ENCODE results near the gene KAZN.

The KAZN gene

DNA sequence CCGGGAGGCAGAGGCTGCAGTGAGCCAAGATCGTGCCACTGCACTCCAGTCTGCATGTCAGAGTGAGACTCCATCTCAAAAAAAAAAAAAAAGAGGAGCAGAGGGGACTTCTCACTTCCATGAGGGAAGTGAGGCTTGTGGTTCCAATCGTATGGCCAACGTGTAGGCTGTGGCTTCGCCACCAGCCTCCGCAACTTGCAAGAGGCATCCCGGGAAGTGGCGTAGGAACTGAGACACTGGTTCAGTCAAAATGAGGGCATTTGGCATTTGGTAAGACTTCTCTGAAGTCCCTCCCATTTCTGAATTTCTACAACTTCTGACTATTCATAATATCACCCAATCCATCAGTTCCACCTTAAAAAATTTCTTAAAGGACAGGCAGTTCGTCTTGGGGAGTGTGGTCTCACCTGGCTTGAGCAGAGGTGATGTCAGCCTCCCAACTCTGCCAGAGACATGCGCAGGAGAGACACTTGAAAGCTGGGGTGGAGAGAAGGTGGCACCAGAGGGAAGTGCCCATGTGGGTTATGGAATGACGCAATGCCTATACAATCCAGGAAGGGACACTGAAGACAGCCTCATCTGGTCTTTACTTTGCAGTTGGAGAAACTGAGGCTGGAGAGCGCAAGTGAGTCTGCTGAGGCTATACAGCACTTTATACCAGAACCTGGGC is 17.2 kb downstream of the KAZN start:
- DNase-seq, result no peak

DNA sequence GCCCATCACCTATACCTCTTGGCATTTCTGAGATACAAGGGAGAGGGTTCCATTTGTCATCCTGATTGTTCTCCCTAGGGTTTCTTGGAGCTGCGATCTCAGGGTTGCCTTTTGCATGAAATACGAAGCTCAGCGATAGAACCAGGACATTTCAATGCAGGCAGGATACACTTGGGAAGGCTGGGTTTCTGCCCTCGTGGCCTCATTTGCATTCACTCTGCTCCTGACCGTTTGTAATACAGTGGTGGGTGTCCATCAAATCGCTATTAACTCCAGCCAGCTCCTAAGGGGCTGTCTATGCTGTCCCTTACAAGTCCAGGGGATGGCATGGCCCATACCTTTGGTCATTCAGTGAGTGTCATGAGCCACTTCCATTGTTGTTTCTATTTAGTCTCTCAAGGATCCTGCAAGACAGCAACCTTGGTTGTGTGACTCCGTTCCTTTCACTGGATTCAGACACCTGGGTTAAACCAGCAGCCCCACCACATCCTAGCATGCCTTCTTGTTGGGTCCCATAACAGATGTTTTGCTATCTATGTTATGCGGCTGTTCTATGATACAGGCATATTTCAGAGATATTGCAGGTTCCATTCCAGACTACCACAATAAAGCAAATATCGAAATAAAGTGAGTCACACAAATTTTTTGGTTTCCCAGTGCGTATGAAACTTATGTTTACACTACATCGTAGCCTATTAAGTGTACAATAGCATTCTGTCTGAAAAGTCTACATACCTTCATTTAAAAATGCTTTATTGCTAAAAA is 18.3 kb downstream of the KAZN start:
- no peak for DNase-seq

- DNase-seq, result no peak
Observed at GRCh38 chr1:14617791-14618190, 19.3 kb downstream of the KAZN start.

DNA sequence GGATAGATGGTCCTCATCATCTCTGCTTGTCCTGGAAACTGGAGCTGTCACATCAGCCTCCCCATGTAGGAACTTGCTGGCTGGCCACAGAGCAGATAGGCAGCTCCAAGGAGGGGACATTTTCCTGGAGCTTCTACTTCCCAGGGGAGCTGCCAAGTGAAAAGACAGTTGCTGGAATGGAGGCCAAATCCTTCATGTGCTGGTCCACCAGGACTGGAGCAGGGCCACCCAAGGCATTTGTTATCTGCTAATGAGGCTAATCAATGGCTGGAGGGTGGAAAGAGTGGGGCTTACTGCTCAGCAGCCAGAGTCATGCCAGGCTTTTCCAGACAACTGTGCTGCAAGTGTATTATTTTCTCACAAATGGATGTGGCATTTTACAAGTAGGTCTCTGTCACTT is 22.5 kb downstream of the KAZN start:
- no peak for DNase-seq

DNA sequence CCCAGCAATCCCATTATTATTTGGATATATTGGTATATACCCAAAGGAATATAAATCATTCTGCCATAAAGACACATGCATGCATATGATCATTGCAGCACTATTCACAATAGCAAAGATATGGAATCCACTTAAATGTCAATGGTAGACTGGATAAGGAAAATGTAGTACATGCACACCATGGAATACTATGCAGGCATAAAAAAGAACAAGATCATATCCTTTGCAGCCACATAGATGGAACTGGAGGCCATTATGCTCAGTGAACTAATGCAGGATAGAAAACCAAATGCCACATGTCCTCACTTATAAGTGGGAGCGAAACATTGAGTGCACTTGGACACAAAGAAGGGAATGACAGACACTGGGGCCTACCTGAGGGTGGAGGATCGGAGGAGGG is 24.6 kb downstream of the KAZN start:
- DNase-seq, result no peak

GRCh38 chr1:14624941-14625340 is 26.5 kb downstream of the KAZN start:
- no peak for DNase-seq

DNA sequence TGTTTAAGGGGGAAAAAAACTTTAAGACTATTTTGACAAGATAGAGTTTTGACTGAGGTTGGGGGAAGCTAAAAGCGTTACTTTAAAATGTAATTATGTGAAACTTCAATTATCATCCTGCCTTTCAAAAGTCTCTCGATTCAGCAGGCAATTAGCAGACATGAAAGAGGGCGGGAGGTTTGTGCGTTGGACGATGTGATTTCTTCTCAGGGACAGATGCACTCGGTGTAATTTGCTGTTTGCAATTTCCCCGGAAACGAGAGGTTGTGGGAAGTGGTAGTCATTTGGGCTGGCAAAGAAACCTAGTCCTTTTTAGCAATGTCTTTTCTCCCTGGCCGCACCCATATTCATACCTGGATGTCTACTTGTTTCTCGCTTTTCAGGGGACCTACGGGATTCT is 27.1 kb downstream of the KAZN start:
- DNase-seq, result no peak

- no peak for DNase-seq
Observed at GRCh38 chr1:14625996-14626395, 27.5 kb downstream of the KAZN start.

- no peak for DNase-seq
Observed at GRCh38 chr1:14626869-14627607, 28.6 kb downstream of the KAZN start.

GRCh38 chr1:14627608-14628489 is 29.4 kb downstream of the KAZN start:
- DNase-seq, result no peak

GRCh38 chr1:14629363-14630014 is 31.0 kb downstream of the KAZN start:
- DNase-seq, result no peak

DNA sequence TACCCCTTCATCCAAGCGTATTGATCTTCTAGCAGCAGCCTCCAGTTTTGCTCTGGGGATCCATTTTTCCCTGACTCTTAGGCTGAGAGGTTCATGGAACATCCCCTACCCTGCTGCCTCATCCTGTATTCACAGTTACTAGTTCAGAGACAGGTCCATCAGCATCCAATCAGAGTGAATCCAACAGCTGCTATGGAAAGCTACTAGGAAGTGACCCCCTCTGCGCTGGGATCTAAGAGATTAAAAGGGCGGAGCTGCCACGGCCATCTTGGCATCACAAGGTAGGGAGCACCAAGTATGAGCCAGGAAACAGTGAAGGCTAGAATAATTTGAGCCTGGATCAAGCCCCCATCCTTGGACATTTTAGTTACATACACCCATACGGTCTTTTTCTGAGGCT is 32.5 kb downstream of the KAZN start:
- DNase-seq, result no peak

GRCh38 chr1:14631421-14631820 is 32.9 kb downstream of the KAZN start:
- no peak for DNase-seq

- DNase-seq, result no peak
Observed at GRCh38 chr1:14634486-14634885, 36.0 kb downstream of the KAZN start.

DNA sequence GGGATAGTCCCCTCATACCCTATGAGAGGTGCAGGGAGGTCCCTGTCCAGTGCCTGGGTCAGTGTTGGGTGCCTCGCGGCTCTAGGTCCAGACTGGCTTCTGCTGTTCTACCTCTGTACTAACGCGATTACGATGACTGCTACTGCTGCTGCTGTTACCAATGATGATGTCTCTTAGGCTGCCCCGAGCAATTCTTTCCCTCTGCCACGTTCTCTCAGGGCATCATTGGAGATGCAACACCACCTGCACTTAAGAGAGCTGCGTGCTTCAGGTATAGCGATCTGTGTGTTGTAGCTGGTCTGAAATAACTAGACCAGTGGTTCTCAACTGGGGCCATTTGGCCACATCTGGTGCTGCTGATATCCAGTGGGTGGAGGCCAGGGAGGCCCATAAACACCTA is 36.9 kb downstream of the KAZN start:
- no peak for DNase-seq

DNA sequence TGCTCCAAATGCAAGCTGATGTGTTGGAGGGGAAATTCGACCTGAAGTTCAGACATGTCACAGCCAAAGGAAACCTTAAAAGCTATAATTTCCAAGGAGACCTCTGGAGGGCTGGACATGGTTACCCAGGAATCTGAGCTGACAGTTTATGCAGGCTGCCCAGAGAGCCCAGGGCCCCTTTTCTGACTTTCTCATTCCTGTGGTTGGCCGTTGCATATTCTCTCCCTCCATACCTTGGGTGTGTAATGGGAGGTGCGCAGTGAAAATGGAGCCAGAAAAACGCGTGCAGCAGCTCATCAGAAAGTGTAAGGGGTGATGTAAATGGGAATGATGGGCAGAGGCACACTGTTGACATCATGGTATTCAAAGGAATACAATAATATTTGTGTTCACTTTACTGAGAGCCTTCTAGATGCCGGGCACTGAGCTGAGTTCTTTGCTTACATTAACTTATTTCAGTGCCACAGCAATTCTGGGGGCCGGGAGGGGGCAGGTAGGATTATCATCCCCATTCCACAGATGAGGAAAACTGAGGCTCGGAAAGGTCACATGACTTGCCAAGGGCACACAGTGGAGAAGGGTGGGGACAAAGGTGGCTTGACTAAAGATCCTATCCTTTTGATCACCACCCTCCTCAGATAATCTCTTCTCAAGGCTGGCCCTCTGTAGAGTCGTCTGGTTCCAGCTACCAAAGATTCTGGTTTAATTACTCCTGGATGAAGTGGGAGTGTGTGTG is 38.6 kb downstream of the KAZN start:
- DNase-seq, result no peak

DNA sequence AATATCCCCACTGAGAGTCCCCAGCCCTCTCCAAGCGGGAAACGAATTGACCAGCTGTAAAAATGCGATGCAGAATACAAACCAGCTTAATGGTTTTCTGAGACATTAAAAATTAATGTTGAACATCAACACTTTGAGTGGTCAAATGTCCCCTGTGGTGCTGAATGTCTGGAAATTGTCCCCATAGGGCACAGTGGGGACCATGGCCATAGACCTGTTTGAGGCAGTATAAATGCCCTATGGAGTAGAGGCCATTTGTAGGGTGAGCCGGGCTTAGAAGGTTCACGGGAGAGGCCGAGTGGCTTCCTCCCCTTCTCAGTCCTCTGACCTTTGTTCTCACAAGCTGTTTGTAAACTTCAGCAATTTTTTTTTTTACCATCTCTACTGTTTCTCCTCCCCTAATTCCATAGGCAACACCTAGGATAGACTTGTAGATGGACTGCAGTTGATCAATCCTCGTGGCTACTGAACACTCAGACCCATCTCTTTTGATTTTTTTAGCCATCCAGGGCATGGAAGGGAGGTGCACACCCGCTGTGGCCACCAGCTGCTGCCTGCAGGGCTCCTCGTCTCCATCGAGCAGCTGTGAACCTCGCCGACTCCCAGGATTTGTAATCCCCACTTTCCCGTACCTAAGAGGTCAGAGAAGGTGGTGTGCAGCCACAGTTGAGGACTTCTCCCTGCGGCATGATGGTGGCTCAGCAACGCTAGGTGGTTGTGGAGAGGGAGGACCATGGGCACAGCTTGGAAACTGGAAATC is 41.0 kb downstream of the KAZN start:
- DNase-seq, result no peak

DNA sequence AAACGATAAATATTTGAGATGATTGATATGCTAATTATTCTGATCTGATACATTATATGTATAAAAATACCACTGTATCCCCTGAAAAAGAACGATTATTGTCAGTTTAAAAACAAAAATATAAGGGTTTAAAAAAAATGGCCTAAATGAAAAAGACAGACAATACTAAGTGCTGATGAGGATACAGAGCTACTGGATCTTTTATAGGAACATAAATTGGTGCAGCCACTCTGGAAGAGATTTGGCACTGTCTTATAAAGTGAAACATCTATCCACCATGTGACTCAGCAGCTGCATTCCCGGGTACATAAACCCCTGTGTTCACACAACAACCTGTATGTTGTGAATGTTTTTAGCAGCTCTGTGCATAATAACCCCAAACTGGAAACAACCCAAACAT is 44.2 kb downstream of the KAZN start:
- DNase-seq, result no peak

GRCh38 chr1:14646973-14647372 is 48.5 kb downstream of the KAZN start:
- no peak for DNase-seq

DNA sequence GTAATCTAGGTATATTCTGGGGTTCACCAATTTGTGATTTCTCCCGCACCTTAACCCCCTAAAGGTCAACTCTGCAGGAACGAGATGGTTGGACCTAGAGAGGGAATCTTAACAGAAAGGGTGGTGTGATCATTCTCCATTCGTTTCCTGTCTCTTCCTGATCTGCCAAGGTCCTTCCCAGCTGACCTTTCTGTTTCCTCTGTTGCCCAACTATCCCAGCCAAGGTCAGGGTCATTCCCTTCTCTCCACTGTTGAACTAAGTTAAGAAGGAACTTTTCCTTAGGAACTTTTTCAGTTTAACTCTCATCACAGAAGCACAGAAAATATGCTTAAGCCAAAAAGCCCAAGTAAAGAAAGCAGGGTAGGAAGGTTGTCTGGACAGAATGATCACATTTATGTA is 49.3 kb downstream of the KAZN start:
- DNase-seq, result no peak

DNA sequence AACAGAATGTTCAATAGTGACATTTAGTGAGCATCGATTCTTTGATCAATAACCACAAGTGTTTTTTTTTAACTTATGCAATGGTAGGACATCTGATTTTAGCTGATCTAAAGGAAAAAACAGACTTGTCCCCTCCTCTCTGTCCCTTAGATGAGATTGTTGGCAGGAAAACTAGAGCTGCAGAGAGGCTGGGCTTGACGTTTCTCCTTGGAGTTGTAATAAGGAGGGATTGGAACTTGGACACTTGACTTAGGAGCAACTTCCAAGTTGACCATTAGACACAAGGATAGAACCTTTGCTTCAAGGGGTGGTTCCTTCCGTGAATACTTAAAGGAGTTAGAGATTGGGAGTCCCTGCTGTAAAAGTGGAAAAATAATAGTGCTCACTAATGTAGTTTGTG is 49.9 kb downstream of the KAZN start:
- DNase-seq, result no peak
